H1 (cell line): Measurements from ENCODE around the gene CFAP61.

ENCODE experiments used
- CEBPB ChIP-seq: IDR thresholded peaks from 2 replicates; pipeline ENCODE4 v1.6.1; 2012; ENCODE audit warnings: low read depth, low read length
- KDM5A ChIP-seq: fragments of 200-600 bp; IDR thresholded peaks from 2 replicates; pipeline ENCODE4 v1.7.1; 2012; ENCODE audit warnings: mild to moderate bottlenecking, low read length, inconsistent platforms, mixed read lengths
- TF ChIP-seq, protein P1 (sequence below), 3 experiments: IDR thresholded peaks; 1 replicate in 2 of 3; 2 replicates in 1 of 3; pipeline versions ENCODE4 v1.5.1 to v1.6.1; 2011; ENCODE audit warnings: low read length in 3 of 3, mild to moderate bottlenecking in 3 of 3, inconsistent platforms in 2 of 3, low read depth in 1 of 3, moderate library complexity in 1 of 3; ENCODE audit not compliant: insufficient read depth in 1 of 3; ENCODE audit errors: control extremely low read depth in 1 of 3

- TF ChIP-seq, protein P1, sequence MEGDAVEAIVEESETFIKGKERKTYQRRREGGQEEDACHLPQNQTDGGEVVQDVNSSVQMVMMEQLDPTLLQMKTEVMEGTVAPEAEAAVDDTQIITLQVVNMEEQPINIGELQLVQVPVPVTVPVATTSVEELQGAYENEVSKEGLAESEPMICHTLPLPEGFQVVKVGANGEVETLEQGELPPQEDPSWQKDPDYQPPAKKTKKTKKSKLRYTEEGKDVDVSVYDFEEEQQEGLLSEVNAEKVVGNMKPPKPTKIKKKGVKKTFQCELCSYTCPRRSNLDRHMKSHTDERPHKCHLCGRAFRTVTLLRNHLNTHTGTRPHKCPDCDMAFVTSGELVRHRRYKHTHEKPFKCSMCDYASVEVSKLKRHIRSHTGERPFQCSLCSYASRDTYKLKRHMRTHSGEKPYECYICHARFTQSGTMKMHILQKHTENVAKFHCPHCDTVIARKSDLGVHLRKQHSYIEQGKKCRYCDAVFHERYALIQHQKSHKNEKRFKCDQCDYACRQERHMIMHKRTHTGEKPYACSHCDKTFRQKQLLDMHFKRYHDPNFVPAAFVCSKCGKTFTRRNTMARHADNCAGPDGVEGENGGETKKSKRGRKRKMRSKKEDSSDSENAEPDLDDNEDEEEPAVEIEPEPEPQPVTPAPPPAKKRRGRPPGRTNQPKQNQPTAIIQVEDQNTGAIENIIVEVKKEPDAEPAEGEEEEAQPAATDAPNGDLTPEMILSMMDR (IDR thresholded peaks at IDR 0.05; ENCODE audit: control extremely low read depth in 1 of 3, insufficient read depth in 1 of 3, low read depth in 1 of 3, low read length in 3 of 3) = no peak
- TF ChIP-seq KDM5A = no peak
- TF ChIP-seq CEBPB = no peak
These were observed 13.0 kb downstream of the CFAP61 start for GRCh38 chr20:20065361-20065760.
